Measurements from ENCODE around the gene GTPBP8. TPM values are rescaled to one million over a fixed set of nuclear protein-coding genes. Genes with fewer than 3 reads are reported as not detected.

Gene GTPBP8
- total and polyA plus RNA-seq, 2 of the 13 experiments (the other 11 are each of a cell fraction or from before 2014, with no cell fraction given): 12.5 to 16.7 TPM

DNA sequence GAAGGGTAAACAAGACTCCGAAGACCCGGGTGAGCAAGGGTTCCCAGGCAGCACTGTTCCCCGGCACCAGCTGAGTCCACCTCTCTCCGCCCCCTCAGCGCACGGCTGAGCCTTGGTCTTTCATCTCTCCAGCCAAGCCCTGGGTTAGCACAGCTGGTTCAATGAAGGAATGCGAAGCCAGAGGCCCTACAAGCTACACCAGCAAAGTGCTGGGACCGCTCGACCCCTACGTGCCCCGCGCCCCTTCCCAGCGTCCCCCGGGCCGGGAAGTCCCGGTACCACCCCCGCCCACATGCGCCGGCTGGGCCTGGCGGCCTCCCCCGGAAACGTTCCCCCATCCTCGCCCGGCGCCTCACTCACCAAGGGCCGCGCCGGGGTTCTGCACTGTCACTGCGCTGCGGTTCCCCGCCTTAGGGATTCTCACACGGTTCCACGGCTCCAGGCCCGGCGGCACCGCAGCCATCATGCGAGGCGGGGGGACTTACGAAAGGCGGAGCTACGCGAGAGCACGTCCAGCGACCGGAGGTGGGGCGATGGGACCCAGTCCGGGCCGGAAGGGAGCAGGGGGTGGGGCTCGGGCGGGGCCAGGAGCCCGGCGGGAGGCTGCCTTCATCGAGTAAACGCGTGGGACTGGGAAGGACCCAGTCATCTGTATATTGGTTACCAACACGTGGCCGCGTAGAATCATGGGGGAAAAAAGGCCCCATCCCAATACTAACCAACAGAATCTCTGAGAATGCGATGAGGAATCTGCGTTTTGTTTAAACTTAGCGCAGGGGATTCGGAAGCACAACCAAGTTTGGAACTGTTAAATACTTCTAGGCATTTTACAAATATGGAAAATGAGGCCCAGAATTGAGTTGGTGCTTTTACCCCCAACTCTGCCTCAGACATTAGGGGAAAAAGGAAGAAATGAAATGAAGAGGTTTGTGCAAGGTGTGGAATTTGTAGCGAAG, 28.7 kb downstream of the GTPBP8 start (continued):
- TF ChIP-seq, protein P1, sequence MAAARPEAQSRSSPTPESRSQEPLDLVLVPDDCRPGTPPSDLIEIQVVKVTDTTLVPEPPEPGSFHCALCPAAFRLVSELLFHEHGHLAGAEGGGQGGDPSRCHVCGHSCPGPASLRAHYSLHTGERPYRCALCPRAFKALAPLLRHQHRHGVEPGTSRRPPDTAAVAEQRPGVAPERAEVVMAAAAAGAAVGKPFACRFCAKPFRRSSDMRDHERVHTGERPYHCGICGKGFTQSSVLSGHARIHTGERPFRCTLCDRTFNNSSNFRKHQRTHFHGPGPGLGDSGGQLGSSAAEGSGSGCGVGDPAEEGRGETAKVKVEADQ (CRISPR knock-in tag; IDR thresholded peaks at IDR 0.05; ENCODE audit: borderline replicate concordance): peak; percentile 68; the same call in 1 of the 2 replicates
- TF ChIP-seq ZSCAN29 (CRISPR knock-in tag; conservative IDR thresholded peaks at IDR 0.05) (0 out of 2 replicates have a peak, but pooled peaks have one; percentile 58), ZBTB39 (CRISPR knock-in tag; IDR thresholded peaks at IDR 0.05) (no peak), KDM3A (CRISPR knock-in tag; IDR thresholded peaks at IDR 0.05; ENCODE audit: low read depth) (peak; percentile 42; the same call in 1 of the 2 replicates), TBP (CRISPR knock-in tag; IDR thresholded peaks at IDR 0.05) (no peak), ZFP82 (CRISPR knock-in tag; IDR thresholded peaks at IDR 0.05; ENCODE audit: borderline replicate concordance) (peak; percentile 85), ZNF180 (CRISPR knock-in tag; IDR thresholded peaks at IDR 0.05; ENCODE audit: borderline replicate concordance, low read depth) (no peak), KMT2A (CRISPR knock-in tag; IDR thresholded peaks at IDR 0.05) (peak; percentile 59), SALL2 (CRISPR knock-in tag; IDR thresholded peaks at IDR 0.05) (peak; percentile 82; the same call in 1 of the 2 replicates), ZBTB44 (CRISPR knock-in tag; IDR thresholded peaks at IDR 0.05) (no peak), MYC (CRISPR knock-in tag; IDR thresholded peaks at IDR 0.05; ENCODE audit: borderline replicate concordance) (peak; percentile 86), EED (CRISPR knock-in tag; IDR thresholded peaks at IDR 0.05) (peak; percentile 92)
- TF ChIP-seq, protein P2, sequence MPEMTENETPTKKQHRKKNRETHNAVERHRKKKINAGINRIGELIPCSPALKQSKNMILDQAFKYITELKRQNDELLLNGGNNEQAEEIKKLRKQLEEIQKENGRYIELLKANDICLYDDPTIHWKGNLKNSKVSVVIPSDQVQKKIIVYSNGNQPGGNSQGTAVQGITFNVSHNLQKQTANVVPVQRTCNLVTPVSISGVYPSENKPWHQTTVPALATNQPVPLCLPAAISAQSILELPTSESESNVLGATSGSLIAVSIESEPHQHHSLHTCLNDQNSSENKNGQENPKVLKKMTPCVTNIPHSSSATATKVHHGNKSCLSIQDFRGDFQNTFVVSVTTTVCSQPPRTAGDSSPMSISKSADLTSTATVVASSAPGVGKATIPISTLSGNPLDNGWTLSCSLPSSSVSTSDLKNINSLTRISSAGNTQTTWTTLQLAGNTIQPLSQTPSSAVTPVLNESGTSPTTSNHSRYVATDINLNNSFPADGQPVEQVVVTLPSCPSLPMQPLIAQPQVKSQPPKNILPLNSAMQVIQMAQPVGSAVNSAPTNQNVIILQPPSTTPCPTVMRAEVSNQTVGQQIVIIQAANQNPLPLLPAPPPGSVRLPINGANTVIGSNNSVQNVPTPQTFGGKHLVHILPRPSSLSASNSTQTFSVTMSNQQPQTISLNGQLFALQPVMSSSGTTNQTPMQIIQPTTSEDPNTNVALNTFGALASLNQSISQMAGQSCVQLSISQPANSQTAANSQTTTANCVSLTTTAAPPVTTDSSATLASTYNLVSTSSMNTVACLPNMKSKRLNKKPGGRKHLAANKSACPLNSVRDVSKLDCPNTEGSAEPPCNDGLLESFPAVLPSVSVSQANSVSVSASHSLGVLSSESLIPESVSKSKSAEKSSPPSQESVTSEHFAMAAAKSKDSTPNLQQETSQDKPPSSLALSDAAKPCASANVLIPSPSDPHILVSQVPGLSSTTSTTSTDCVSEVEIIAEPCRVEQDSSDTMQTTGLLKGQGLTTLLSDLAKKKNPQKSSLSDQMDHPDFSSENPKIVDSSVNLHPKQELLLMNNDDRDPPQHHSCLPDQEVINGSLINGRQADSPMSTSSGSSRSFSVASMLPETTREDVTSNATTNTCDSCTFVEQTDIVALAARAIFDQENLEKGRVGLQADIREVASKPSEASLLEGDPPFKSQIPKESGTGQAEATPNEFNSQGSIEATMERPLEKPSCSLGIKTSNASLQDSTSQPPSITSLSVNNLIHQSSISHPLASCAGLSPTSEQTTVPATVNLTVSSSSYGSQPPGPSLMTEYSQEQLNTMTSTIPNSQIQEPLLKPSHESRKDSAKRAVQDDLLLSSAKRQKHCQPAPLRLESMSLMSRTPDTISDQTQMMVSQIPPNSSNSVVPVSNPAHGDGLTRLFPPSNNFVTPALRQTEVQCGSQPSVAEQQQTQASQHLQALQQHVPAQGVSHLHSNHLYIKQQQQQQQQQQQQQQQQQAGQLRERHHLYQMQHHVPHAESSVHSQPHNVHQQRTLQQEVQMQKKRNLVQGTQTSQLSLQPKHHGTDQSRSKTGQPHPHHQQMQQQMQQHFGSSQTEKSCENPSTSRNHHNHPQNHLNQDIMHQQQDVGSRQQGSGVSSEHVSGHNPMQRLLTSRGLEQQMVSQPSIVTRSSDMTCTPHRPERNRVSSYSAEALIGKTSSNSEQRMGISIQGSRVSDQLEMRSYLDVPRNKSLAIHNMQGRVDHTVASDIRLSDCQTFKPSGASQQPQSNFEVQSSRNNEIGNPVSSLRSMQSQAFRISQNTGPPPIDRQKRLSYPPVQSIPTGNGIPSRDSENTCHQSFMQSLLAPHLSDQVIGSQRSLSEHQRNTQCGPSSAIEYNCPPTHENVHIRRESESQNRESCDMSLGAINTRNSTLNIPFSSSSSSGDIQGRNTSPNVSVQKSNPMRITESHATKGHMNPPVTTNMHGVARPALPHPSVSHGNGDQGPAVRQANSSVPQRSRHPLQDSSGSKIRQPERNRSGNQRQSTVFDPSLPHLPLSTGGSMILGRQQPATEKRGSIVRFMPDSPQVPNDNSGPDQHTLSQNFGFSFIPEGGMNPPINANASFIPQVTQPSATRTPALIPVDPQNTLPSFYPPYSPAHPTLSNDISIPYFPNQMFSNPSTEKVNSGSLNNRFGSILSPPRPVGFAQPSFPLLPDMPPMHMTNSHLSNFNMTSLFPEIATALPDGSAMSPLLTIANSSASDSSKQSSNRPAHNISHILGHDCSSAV (CRISPR knock-in tag; IDR thresholded peaks at IDR 0.05; ENCODE audit: borderline replicate concordance): 0 out of 2 replicates have a peak, but pooled peaks have one; percentile 72
- TF ChIP-seq, protein P3, sequence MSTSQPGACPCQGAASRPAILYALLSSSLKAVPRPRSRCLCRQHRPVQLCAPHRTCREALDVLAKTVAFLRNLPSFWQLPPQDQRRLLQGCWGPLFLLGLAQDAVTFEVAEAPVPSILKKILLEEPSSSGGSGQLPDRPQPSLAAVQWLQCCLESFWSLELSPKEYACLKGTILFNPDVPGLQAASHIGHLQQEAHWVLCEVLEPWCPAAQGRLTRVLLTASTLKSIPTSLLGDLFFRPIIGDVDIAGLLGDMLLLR (CRISPR knock-in tag; IDR thresholded peaks at IDR 0.05): no peak
